HG03521 (cell line): ENCODE results near the gene MARCHF10.

Experiments
- ATAC-seq: cut with Tn5 transposase; IDR thresholded peaks from one replicate; pipeline ENCODE4 v1.9.1; 2021; ENCODE audit warnings: mild to moderate bottlenecking, moderate library complexity; ENCODE audit not compliant: unreplicated experiment

The MARCHF10 gene

DNA sequence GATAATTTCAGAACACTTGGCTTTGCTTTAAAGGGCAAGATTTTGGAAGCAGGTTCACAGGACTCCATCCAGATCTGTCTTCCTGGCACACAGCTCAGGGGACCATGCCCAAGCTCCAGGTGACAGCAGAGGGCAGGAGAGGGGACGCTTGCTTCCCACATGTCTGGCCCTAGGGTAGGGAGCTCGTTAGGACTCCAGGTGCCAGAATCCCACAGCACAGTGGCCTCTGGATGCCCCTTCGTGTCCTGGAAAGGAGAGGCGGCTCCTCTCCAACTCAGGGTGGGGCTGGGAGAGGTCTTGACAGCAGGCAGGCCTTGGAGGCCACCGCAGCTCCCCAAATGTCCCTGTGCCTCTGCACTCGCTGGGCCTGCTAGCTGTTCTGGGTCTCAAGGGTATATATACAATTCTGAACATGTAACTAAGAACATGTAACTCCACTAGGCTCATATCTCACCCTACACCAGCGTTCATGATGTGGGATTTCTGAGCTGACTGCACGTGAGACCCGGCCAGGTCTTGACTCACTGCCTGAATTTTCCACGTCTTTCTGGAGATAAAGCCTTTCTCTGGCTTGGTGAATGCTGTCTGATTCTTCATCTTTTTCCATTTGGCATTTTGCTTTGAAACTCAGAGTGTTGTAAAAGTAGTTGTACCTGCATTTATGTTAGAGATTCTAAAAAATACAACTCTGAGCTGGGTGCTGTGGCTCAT, 52.8 kb downstream of the MARCHF10 start:
- no peak for ATAC-seq

GRCh38 chr17:62754631-62755030, 53.5 kb downstream of the MARCHF10 start:
- no peak for ATAC-seq

DNA sequence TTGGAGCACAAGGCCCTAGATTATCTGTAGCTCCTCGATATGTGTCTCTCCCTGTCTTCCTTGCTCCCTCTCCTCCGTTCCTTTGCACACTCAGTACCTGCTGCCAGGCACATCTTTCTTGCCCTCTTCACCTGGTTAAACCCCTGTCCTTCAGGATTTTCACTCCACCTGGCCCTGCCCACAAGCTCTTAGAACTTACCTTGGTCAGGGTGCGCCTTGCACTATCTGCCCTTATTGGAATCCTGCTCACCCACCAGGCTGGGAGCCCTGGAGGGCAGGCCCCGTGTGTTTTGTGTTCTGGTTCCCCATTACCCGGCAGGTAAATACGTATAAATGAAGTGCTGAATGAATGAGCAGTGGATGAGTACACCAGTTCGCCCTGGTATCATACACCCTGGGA, 54.6 kb downstream of the MARCHF10 start:
- no peak for ATAC-seq

GRCh38 chr17:62751060-62751691, 56.9 kb downstream of the MARCHF10 start:
- ATAC-seq, result no peak

DNA sequence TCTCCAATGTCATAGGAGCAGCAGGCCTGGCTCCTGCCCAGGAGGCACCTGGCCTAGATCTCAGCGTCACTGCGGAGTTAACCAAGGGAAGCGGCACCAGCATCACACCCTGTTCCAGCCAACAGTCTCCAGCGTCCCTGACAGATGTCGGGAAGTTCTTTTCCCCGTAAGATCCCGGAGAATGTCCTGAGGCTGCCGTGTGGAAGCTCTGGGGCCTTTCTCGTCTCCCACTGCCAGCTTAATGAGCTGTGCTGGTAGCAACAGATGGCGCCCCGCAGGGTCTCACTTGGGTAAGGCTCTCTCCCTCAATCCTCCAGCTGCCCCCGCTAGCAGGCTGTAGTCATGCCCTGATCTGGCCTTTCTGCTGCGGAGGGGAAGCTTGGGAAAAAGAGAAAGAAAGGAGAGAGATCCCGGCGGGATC, 57.5 kb downstream of the MARCHF10 start:
- ATAC-seq, result no peak

DNA sequence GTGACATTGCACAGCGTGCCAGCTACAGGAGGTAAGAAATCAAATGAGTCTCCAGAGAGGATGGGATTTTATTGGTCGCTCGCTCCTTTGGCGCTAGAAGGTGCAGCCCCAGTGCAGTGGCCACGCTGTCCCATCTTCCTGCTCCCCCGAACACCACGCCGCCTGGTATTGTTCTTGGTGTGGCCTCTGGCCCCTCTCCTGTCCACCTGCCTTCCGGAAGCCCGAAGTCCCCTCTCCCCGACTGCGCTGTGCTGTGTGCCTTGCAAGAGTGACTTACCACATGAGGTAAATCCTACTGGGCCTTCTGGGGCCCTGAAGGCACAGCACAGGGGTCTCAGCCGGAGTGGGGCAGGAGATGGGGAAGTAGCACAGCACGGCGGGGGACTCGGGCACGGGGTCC, 58.2 kb downstream of the MARCHF10 start:
- no peak for ATAC-seq

DNA sequence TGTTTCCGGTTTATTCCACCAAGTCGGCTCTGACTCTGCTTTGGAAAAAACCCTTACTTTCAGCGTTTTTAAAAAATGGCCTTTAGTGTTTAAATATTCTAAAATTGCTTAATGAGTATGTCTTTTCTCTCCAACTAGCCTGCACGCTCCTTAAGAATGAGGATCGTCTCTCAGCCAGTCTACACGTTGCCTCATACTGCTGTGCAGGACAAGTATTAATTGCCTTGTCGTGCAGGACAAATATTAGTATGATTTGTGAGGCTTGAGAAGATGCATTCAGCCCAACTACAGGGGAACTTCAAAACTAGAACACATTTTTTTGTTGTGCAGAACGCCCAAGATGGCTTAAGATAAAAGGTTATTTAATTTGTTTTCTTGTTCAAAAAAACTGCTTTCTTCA, 61.2 kb downstream of the MARCHF10 start:
- no peak for ATAC-seq

DNA sequence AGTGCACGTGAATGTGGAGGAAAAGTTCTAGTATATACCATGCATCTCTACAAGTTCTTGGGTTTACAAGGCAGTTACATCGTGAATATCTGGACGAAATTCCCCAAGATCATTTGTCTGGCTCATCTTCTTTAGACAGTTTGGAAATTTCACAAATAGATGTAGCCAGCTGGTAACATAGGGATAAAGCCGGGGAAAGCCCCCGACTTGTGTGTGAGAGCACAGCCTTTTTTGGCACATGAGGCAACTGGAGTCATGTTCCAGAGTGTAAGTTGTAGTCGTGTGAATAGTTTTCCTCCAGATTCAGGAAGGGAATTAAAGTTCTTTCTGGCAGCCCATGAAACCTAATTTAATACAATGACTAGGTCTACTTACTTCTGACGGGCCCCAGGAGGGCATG, 62.3 kb downstream of the MARCHF10 start:
- no peak for ATAC-seq

- no peak for ATAC-seq
These were observed 63.9 kb downstream of the MARCHF10 start for GRCh38 chr17:62744259-62744658.

DNA sequence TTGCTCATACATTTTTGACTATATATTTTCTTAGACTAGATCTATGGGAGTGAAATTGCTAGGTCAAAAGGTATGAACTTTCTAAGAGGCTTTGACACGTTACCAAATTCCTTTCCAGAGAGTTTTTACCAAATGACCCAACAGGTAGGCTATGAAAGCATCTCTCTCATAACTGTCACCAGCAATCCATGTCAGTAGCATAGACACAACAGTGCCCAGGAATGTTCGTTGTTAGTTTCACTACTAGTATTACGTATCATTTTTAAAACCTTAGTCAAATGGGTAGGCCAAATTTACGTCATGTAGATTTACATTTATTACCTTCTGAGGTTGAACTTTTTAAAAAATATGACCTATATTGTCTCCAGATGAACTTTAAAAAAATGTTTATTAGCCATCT, 66.8 kb downstream of the MARCHF10 start:
- peak; percentile 62 for ATAC-seq

- ATAC-seq, result no peak
These were observed 68.3 kb downstream of the MARCHF10 start for GRCh38 chr17:62739645-62740388.

DNA sequence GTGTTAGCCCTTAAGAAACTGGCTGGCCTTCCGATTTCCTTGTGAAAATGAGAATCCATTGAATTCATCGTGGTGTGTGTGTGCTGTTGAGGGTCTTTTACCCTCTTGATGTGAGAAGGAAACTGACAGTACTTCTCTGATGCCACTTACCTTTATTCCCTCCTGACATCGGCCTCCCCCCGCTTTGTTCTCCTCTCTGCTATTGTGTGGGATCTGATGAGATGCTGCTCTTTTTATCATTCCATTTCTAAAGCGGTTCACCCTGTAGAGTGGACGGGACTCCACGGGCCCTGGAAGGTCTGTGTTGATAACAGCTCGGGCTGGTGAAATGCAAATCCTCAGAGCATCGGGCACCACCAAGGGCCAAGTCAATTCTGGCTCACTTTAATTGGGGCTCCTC, 69.8 kb downstream of the MARCHF10 start:
- no peak for ATAC-seq

- ATAC-seq, result no peak
These were observed 70.6 kb downstream of the MARCHF10 start for GRCh38 chr17:62737513-62737912.

- ATAC-seq, result no peak
These were observed 73.0 kb downstream of the MARCHF10 start for GRCh38 chr17:62735044-62735651.

- ATAC-seq, result no peak
These were observed 76.0 kb downstream of the MARCHF10 start for GRCh38 chr17:62732125-62732524.

- no peak for ATAC-seq
These were observed 80.0 kb downstream of the MARCHF10 start for GRCh38 chr17:62727916-62728672.

- no peak for ATAC-seq
These were observed 82.3 kb downstream of the MARCHF10 start for GRCh38 chr17:62725791-62726249.

DNA sequence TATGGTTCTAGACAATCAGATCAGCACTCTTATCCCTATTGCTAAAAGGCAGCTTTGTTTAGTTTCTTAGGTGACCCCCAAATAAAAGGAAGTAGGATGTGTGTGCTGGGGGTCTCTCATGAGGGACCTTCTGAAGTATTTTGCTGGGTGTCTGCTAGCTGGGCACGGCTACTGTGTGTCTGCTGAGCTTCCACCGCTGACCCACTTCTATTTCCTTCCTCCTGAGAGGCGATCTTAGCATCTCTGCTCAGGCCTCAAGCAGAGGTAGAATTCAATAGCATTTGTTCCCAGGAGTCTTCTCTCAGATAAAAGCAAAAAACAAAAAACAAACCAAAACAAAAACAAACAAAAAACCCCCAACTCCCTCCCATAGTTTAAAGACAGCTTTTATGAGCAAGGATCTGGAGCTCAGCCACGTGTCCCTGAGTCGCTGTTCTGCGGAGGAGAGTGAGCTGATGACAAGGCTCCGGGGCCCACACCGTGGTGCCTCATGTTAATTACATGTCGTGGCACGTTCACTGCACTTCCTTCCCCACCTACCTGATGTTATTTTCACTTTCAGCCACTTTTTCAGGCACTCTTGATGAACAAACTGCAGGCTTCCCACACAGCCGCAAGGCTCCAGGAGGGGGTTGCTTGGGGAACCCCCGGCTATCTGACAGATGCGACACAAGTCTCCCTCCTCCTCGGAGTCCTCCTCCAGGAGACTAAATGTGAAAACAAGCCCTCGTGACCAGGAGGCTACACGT, 83.5 kb downstream of the MARCHF10 start:
- peak; percentile 85 for ATAC-seq

DNA sequence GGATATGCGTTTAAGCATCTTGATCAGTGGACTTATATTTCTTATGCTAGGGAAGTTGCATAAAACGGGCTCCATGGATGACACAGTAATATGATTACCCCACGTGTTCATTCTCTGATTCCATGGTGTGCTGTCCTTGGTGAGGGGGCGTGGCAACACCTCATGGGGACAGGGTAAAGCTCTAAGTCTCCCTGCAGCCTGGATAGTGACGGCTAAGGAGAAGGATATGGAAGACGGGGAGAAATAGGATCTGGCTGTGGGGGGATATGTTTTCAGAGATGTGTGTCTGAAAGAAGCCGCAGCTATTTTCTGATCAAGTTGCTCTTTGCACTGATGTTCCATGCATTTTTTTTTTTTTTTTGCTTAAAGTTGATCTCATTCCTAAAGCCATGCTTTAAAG, 84.3 kb downstream of the MARCHF10 start:
- ATAC-seq, result no peak

DNA sequence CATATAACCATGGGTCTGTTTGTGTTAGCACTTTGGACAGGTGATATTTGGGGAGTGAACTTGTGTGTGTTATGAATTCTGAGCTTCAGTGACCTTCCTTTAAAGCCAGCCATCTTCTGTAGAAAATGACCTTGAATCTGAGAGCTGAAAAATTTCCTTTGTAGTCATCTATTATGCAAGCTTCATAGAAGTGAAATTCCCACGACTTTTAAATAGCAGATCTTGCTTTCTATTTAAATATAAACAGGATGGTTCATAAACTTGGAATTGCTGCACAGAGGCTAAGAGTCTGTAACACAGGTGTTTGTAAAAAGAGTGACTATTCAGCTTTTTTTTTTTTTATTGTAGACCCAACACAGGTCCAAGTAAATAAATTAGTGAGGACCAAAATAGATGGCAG, 85.5 kb downstream of the MARCHF10 start:
- ATAC-seq, result no peak
